ENCODE data around the gene RIC8A. TPM values are rescaled to one million over a fixed set of nuclear protein-coding genes. Genes with fewer than 3 reads are reported as not detected.

Gene RIC8A
- total RNA-seq, 1 experiment from 2014 or later = 180 TPM

DNA sequence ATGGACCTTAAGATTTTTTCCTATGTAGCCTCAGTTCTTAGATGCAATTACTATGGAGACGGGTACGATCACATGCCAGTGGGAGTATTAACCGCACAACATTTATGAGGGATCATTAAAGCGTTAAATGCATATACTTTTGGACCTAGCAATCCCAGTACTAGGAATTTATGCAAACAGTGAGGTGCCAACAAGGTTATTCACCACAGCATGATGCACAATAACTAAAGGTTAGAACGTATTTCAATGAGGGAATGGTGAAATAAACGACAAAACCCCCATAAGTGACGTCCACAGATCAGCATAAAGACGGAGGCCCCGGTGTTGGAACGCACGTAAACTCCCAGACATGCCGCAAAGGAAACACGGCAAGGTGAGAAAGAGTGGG, 28.1 kb downstream of the RIC8A start:
- CTCF ChIA-PET = no interaction called here
- H3K36me3 ChIP-seq (ENCODE audit: low read depth, low read length) = no peaks in the 10 kb centered on the region; the same call in 1 of the 2 replicates
- POLR2A ChIA-PET (ENCODE audit: unreplicated experiment) = interaction anchor here (0.7 kb wide), 1 partner anchor 29 kb away, joined by 3 read pairs; no protein-coding TSS in a partner anchor
- peak overlapping the region; percentile 91 for H3K4me3 ChIP-seq (ENCODE audit: low read length)
- DNase-seq = no peak
- H3F3A ChIP-seq (ENCODE audit: low read length, unreplicated experiment) = no peaks in the 10 kb centered on the region
- H3K9me2 ChIP-seq (replicated peaks; ENCODE audit: low read length) = no peaks in the 10 kb centered on the region
- no TSS peak for BruUV-seq (replicated peaks)
- peak overlapping the region; percentile 89 for H3K9ac ChIP-seq (ENCODE audit: low read length)
- 0 out of 2 replicates have a peak, but pooled peaks cover 9% of the 10 kb centered on the region for H4K20me1 ChIP-seq (ENCODE audit: low read length)
- H3K4me1 ChIP-seq (ENCODE audit: insufficient read depth, low read length) = peaks cover 17% of the 10 kb centered on the region
- intact Hi-C loops (cut with micrococcal nuclease) = no loop called here
- H3K79me2 ChIP-seq (ENCODE audit: low read length) = peaks cover 54% of the 10 kb centered on the region
- peak overlapping the region; percentile 92 for H3K4me2 ChIP-seq (ENCODE audit: low read length)
- no peaks in the 10 kb centered on the region for H3K27me3 ChIP-seq (ENCODE audit: low read length)
- peak overlapping the region; percentile 88 for H2AFZ ChIP-seq (ENCODE audit: low read length)
- H3K9me3 ChIP-seq (ENCODE audit: low read length) = no peaks in the 10 kb centered on the region
- peak; percentile 4; the same call in 1 of the 2 replicates for ATAC-seq
- TF ChIP-seq EZH2phosphoT487 (IDR thresholded peaks at IDR 0.05; ENCODE audit: borderline replicate concordance, low read length) (no peak), EZH2 (IDR thresholded peaks at IDR 0.05; ENCODE audit: low read length, unreplicated experiment) (no peak)
- TF ChIP-seq, protein P1, sequence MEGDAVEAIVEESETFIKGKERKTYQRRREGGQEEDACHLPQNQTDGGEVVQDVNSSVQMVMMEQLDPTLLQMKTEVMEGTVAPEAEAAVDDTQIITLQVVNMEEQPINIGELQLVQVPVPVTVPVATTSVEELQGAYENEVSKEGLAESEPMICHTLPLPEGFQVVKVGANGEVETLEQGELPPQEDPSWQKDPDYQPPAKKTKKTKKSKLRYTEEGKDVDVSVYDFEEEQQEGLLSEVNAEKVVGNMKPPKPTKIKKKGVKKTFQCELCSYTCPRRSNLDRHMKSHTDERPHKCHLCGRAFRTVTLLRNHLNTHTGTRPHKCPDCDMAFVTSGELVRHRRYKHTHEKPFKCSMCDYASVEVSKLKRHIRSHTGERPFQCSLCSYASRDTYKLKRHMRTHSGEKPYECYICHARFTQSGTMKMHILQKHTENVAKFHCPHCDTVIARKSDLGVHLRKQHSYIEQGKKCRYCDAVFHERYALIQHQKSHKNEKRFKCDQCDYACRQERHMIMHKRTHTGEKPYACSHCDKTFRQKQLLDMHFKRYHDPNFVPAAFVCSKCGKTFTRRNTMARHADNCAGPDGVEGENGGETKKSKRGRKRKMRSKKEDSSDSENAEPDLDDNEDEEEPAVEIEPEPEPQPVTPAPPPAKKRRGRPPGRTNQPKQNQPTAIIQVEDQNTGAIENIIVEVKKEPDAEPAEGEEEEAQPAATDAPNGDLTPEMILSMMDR (conservative IDR thresholded peaks at IDR 0.05; ENCODE audit: low read depth, low read length) = no peak
- H3K27ac ChIP-seq (ENCODE audit: low read length) = no peak overlapping the region

DNA sequence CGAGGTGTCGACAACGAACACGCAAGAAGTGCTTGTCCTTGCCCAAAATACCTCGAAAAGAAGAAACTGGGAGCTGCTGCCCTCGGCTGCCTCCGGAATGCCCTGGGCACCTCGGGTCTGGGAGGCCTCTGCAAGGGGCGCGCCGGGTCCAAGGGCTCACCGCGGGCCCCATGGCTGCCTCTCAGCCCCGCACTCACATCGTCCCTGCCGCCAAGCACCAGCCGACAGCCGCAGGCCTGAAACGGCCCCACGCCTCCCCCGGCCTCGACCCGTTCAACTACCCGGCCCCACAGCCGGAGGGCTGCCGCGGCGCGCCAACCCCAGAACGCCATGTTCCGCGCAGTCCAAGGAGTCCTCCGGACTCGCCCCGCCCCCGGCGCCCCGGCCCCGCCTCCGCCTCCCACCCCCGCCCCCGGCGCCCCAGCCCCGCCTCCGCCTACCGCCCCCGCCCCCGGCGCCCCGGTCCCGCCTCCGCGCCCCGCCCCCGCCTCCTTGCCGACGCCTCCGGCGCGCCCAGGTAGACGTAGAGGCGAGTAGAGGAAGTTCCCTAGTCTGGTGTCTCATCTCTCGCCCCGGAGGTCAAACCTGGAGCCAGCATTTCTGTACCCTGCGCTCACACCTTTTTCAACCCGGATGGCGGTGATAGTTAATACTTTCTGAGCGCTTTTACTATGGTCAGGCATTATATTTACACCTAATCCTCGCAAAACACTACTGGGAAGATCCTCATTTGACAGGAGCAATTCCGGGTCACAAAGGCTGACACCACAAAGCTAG, 28.7 kb downstream of the RIC8A start, which contains the start of gene SIRT3:
TSS of gene SIRT3 (minus strand) at position 346 of the 777 bp plus-strand sequence. CDS start at position 332, 14 bp downstream.
- peak; percentile 88 for ATAC-seq
- intact Hi-C loops (cut with micrococcal nuclease) = loop anchor here (1.0 kb wide), 1 partner anchor 29 kb away; the partner anchor contains the start of genes BET1L and RIC8A
- Histone ChIP-seq H3K9me3 (ENCODE audit: low read length) (no peaks in the 10 kb centered on the region), H3K4me1 (ENCODE audit: insufficient read depth, low read length) (peaks cover 17% of the 10 kb centered on the region), H3K27me3 (ENCODE audit: low read length) (no peaks in the 10 kb centered on the region), H3K4me3 (ENCODE audit: low read length) (peak within 1 kb of the TSS; percentile 100), H3K27ac (ENCODE audit: low read length) (peak within 1 kb of the TSS; percentile 93), H3K79me2 (ENCODE audit: low read length) (peaks cover 59% of the 10 kb centered on the region), H2AFZ (ENCODE audit: low read length) (peak within 1 kb of the TSS; percentile 93), H3K36me3 (ENCODE audit: low read depth, low read length) (no peaks in the 10 kb centered on the region; the same call in 1 of the 2 replicates), H3F3A (ENCODE audit: low read length, unreplicated experiment) (no peaks in the 10 kb centered on the region), H3K9me2 (replicated peaks; ENCODE audit: low read length) (no peaks in the 10 kb centered on the region), H4K20me1 (ENCODE audit: low read length) (0 out of 2 replicates have a peak, but pooled peaks cover 9% of the 10 kb centered on the region), H3K4me2 (ENCODE audit: low read length) (peak within 1 kb of the TSS; percentile 100), H3K9ac (ENCODE audit: low read length) (peak within 1 kb of the TSS; percentile 99)
- no TSS peak for BruUV-seq (replicated peaks)
- ChIA-PET POLR2A (ENCODE audit: unreplicated experiment) (no interaction called here), CTCF (no interaction called here)
- TF ChIP-seq, protein P1 (conservative IDR thresholded peaks at IDR 0.05; ENCODE audit: low read depth, low read length) = no peak
- TF ChIP-seq EZH2 (IDR thresholded peaks at IDR 0.05; ENCODE audit: low read length, unreplicated experiment) (no peak), EZH2phosphoT487 (IDR thresholded peaks at IDR 0.05; ENCODE audit: borderline replicate concordance, low read length) (no peak)
- DNase-seq = peak; percentile 75

Data from PC-3 (cell line).